ENCODE results near the gene MSI2.

MSI2 gene

GRCh38 chr17:57631871-57632270 is 375.5 kb downstream of the MSI2 start:
- no peak for DNase-seq

- DNase-seq = no peak
These were observed 376.0 kb downstream of the MSI2 start for GRCh38 chr17:57632294-57632693.

GRCh38 chr17:57633236-57633635 is 376.9 kb downstream of the MSI2 start:
- DNase-seq = no peak

- no peak for DNase-seq
These were observed 378.6 kb downstream of the MSI2 start for GRCh38 chr17:57634713-57635465.

GRCh38 chr17:57636274-57636673 is 380.0 kb downstream of the MSI2 start:
- no peak for DNase-seq

- DNase-seq = no peak
These were observed 380.8 kb downstream of the MSI2 start for GRCh38 chr17:57636985-57637665.

- DNase-seq = no peak
These were observed 381.3 kb downstream of the MSI2 start for GRCh38 chr17:57637666-57638010.

- DNase-seq = no peak
These were observed 382.0 kb downstream of the MSI2 start for GRCh38 chr17:57638284-57638683.

- DNase-seq = no peak
These were observed 383.1 kb downstream of the MSI2 start for GRCh38 chr17:57639381-57639780.

GRCh38 chr17:57640079-57640478 is 383.8 kb downstream of the MSI2 start:
- DNase-seq = no peak

- DNase-seq = no peak
These were observed 385.4 kb downstream of the MSI2 start for GRCh38 chr17:57641761-57642160.

- DNase-seq = no peak
These were observed 386.7 kb downstream of the MSI2 start for GRCh38 chr17:57643062-57643461.

- no peak for DNase-seq
These were observed 388.0 kb downstream of the MSI2 start for GRCh38 chr17:57644326-57644725.

- no peak for DNase-seq
These were observed 389.8 kb downstream of the MSI2 start for GRCh38 chr17:57645950-57646665.

- DNase-seq = no peak
These were observed 392.4 kb downstream of the MSI2 start for GRCh38 chr17:57648720-57649119.

- DNase-seq = no peak
These were observed 392.9 kb downstream of the MSI2 start for GRCh38 chr17:57649191-57649590.

- DNase-seq = no peak
These were observed 393.6 kb downstream of the MSI2 start for GRCh38 chr17:57649731-57650484.

- DNase-seq = no peak
These were observed 394.2 kb downstream of the MSI2 start for GRCh38 chr17:57650548-57650947.

GRCh38 chr17:57651451-57651850 is 395.1 kb downstream of the MSI2 start:
- DNase-seq = no peak

- no peak for DNase-seq
These were observed 395.7 kb downstream of the MSI2 start for GRCh38 chr17:57651996-57652395.

GRCh38 chr17:57652811-57653210 is 396.5 kb downstream of the MSI2 start:
- no peak for DNase-seq

- DNase-seq = no peak
These were observed 397.0 kb downstream of the MSI2 start for GRCh38 chr17:57653279-57653678.

- no peak for DNase-seq
These were observed 397.9 kb downstream of the MSI2 start for GRCh38 chr17:57654040-57654775.

All from Kasumi-1 (cell line).